HAP-1 (cell line): ENCODE measurements around the gene PEX14.

Source experiments
- DNase-seq, 2 experiments: peaks; one replicate each; pipeline ENCODE4 v3.0.0-alpha.2; 2016 to 2020; ENCODE audit warnings: low spot score in 2 of 2
- H3K27me3 ChIP-seq: fragments of 250-450 bp; sonication (Bioruptor Pico); 2 replicates; pipeline ENCODE4 v1.5.1; 2020; ENCODE audit warnings: low read depth, mild to moderate bottlenecking, moderate library complexity
- H3K36me3 ChIP-seq: fragments of 250-450 bp; sonication (Bioruptor Pico); replicated peaks from 2 replicates; pipeline ENCODE4 v1.5.1; 2020; ENCODE audit warnings: mild to moderate bottlenecking
- H3K4me1 ChIP-seq: fragments of 250-450 bp; sonication (Bioruptor Pico); 2 replicates; pipeline ENCODE4 v1.5.1; 2020; ENCODE audit warnings: mild to moderate bottlenecking
- H3K4me3 ChIP-seq: fragments of 250-450 bp; sonication (Bioruptor Pico); 2 replicates; pipeline ENCODE4 v1.5.1; 2020; ENCODE audit warnings: mild to moderate bottlenecking, moderate library complexity
- H3K9me3 ChIP-seq: fragments of 250-450 bp; sonication (Bioruptor Pico); 2 replicates; pipeline ENCODE4 v1.5.1; 2020; ENCODE audit warnings: mild to moderate bottlenecking, moderate library complexity
- in situ Hi-C: fragments of 300-500 bp; cut with MboI; formaldehyde crosslinking; loops from 3 replicates; pipeline ENCODE4 v1.14.3; 2020; ENCODE audit warnings: low sequenced_read_pairs, inconsistent platforms, mixed read lengths

PEX14 gene

DNA sequence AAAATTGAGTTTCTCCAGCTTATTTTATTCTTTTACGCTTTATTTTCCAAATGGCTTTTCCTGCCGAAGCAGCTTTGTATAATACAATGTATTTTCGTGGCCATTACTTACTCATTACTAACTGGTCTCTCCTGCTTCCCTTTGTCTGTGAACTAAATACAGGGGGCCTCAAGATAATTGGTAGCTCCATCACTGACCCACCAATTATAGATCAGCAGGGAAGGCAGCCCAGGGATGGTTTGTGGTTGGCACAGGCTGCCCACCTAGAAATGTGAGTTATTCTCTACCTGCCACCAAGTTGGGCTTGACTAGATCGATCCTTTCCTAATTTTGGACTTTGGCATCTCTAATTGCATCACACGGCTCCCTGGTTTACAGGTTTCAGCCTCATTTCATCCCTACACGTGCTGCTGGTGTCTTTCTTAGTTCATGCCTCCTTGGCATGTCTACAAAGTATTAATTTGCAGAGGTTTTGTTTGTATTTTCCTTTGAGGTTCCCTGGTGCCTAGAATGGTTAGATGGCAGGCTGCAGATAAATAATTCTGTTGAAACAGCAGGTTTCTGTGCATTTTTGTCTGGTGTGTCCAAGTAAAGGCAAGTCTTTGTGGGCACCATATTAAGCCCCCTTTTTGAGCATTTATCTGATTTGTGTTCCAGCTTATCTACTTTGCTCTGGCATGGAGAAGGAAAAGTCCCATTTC, 35.2 kb downstream of the PEX14 start:
- no peak for DNase-seq
- no peak overlapping the region for H3K4me3 ChIP-seq
- H3K9me3 ChIP-seq: no peaks in the 10 kb centered on the region; the same call in 1 of the 2 replicates
- H3K27me3 ChIP-seq: no peaks in the 10 kb centered on the region
- H3K36me3 ChIP-seq: no peaks in the 10 kb centered on the region; the same call in 1 of the 2 replicates
- H3K4me1 ChIP-seq: peaks cover 14% of the 10 kb centered on the region
- in situ Hi-C loops: loop anchor here (10.0 kb wide), 1 partner anchor 355 kb away; no protein-coding TSS in a partner anchor

DNA sequence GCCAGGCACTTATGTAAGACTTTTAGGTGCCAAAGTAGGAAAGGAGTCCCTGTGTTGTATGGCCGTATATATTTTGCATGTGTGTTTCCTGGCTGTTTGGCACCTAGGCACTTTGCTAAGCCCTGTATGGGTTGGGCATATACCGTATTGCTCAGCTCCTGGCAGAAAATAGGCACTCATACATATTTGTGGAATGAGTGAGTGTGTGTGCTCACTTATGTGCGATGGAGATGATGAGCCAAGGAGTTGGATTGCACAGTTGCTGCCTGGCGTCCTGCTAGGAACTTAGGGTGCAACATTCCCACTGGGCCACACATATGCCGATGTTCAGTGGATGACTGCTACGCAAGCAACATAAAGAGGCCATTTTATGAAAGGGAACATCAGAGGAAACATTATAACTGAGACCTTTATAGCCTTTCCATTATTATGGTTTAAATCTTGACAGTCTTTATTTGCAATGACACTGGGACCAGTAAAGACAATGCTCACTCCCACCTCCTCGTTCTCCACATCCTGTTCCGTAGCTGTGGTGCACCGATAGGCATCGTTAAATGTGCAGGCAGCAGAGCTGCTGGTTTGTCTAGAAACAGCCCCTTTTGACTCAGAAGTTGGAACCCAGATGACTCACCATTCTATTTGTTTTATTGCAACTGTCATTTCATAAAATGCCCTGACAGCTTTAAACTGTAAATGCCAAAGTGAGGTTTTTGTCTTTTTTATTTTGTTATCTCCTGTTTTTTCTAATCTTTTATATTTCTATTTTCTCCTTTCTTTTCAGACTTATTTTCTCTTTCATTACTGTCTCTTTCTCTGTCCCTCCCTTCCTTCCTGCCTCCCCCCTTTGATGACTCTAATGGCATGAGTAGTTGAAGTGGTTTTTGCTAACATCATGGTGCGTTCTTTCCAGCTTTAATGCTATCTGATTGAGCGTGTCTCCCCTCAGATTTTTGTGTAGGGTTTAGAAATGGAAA, 36.1 kb downstream of the PEX14 start:
- no peak for DNase-seq
- no peak overlapping the region for H3K4me3 ChIP-seq
- H3K36me3 ChIP-seq: no peaks in the 10 kb centered on the region; the same call in 1 of the 2 replicates
- no peaks in the 10 kb centered on the region for H3K27me3 ChIP-seq
- H3K4me1 ChIP-seq: peaks cover 14% of the 10 kb centered on the region
- in situ Hi-C loops: no loop called here
- no peaks in the 10 kb centered on the region; the same call in 1 of the 2 replicates for H3K9me3 ChIP-seq

DNA sequence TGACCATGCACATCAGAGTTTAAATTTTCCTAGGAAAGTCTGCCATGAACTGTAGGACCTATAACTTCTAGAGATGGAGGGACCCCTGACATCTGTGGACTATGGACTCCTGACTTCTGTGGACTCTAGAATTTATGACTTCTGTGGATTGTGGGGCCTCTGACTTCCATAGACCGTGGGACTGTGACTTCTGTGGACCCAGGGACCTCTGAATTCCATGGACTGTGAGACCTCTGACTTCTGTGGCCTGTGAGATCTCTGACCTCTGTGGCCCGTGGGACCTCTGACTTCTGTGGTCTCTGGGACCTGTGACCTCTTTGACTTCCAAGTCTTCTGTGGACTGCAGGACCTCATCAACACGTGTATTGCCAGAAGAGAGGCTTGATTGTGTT, 36.7 kb downstream of the PEX14 start:
- DNase-seq: no peak
- no peaks in the 10 kb centered on the region; the same call in 1 of the 2 replicates for H3K36me3 ChIP-seq
- no peaks in the 10 kb centered on the region; the same call in 1 of the 2 replicates for H3K9me3 ChIP-seq
- peaks cover 14% of the 10 kb centered on the region for H3K4me1 ChIP-seq
- in situ Hi-C loops: no loop called here
- no peak overlapping the region for H3K4me3 ChIP-seq
- H3K27me3 ChIP-seq: no peaks in the 10 kb centered on the region

DNA sequence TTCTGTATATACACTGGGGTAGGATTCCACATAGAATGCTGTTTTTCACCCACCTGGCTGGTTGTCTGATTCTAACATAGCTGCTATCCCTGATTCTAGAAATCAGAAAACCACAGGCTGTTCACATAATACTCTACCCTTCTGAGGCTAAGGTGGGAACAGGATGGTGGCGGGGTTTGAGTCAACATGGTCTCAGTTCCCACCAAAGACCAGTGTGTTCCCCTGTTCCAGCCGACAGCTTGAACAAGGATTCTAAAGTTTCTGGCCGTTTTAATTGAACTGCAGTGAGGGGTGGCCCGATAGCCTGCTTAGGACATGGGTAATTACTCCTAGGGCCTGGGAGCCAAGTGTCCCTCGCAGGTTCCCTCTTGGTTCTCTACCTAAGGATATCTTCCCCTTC, 38.4 kb downstream of the PEX14 start:
- no peak for DNase-seq
- in situ Hi-C loops: no loop called here
- no peaks in the 10 kb centered on the region for H3K9me3 ChIP-seq
- H3K36me3 ChIP-seq: no peaks in the 10 kb centered on the region
- no peak overlapping the region for H3K4me3 ChIP-seq
- H3K27me3 ChIP-seq: no peaks in the 10 kb centered on the region
- H3K4me1 ChIP-seq: peaks cover 6% of the 10 kb centered on the region

DNA sequence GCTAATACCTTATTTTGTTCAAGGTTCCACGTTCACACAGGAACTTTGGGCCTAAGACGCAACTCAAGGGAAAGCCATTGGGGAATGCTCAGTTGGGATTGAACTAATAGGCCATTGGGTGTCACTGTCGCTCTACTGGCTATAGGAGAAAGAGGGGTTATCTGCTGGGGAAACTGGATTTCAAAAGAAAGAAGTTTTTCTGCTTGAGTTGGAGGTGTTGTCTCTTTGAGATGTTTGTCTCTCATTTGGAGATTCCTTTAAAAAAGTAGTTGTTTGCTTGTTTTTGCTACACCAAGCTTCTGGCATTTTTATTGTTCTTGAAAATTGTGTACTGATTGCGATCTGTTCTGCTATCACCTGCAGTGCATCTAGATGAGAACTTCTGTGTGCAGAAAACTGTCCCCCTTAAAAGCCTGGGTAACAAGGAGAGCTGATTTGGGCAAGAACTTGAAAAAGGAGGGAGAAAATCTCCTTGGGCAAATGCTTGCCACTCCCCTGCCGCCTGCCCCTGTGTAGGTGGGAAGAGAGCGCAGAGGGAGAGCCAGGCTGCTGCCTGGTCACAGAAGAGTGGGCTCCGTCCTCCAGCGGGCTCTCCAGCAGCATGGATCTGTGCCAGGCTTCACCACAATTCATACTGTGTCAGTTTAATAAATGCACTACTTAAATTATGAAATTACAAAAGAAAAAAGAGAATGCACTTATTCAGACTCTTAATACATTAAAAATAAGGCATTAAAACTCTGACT, 39.9 kb downstream of the PEX14 start:
- in situ Hi-C loops: no loop called here
- Histone ChIP-seq H3K9me3 (no peaks in the 10 kb centered on the region), H3K27me3 (no peaks in the 10 kb centered on the region), H3K4me3 (no peak overlapping the region), H3K4me1 (peaks cover 6% of the 10 kb centered on the region), H3K36me3 (no peaks in the 10 kb centered on the region)
- DNase-seq: no peak

DNA sequence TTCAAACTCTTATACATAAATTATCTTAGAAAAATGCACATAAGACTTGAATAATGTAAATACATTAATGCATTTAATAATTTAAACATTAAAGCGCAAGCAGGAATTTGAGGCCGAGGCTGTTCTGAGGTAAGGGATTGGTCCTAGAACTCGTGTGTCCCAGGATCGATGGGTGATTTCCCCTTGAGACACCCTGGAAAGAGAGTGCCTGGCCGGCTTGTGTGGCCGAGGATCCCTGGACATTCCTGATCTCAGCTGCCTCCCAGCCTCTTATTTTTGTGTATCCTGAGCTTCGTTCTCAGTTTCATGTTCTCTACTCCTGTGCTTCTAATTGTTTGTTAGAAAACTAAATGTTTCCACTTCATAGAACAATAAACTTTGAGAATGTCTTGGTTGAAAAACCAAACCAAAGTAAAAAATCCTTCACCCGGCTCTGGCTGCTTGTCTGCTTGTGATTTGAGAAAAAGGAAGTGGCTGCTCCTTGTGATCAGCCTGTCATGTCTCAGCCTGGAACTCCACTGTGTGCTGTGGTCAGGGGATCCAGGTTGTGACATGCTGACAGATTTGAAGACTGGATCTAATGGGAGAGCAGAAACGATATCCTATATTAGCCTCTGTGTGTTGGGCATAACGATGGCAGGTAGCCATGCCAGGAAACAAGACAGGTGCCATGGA, 40.7 kb downstream of the PEX14 start:
- H3K27me3 ChIP-seq: no peaks in the 10 kb centered on the region
- DNase-seq: no peak
- in situ Hi-C loops: no loop called here
- no peak overlapping the region for H3K4me3 ChIP-seq
- no peaks in the 10 kb centered on the region for H3K9me3 ChIP-seq
- peaks cover 6% of the 10 kb centered on the region for H3K4me1 ChIP-seq
- no peaks in the 10 kb centered on the region; the same call in 1 of the 2 replicates for H3K36me3 ChIP-seq

DNA sequence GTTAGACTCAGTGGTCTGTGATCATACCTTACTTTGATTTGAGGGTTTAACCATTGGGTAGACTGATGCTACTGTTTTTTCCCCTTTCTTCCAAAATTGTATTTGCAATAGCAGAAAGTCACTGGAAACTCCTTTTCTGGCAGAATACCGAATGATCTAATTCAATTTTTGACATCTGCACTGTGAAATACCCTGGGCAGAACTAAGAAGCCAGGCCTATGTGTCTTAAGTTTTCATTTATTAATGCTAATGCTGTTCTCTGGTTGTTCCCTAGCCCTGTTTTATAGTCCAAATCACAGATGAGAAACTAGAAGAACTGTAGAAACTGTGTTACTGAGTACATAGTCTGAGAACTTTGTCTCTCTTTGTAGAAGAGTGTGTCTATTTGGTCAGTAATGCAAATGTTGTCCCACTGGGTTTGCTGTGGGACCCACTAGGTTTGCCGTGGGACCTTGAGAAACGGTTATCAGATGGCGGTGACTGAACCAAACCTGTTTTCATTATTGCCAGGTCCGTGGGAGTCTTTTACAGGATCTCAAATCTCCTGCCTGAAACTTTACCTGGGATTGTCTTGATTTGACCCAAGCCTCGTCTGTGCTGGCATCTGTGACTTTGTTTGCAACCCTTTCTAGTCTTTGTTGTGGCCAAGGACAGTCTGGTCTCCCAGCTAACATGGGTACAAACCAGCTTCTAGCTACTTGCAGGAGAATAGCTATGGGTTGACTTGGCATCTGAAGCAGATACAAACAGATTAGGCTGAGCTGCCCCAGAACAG, 41.4 kb downstream of the PEX14 start:
- H3K36me3 ChIP-seq: no peaks in the 10 kb centered on the region; the same call in 1 of the 2 replicates
- no peak for DNase-seq
- H3K27me3 ChIP-seq: no peaks in the 10 kb centered on the region
- H3K9me3 ChIP-seq: no peaks in the 10 kb centered on the region
- H3K4me1 ChIP-seq: no peaks in the 10 kb centered on the region; the same call in none of the 2 replicates
- no peak overlapping the region for H3K4me3 ChIP-seq
- in situ Hi-C loops: no loop called here

DNA sequence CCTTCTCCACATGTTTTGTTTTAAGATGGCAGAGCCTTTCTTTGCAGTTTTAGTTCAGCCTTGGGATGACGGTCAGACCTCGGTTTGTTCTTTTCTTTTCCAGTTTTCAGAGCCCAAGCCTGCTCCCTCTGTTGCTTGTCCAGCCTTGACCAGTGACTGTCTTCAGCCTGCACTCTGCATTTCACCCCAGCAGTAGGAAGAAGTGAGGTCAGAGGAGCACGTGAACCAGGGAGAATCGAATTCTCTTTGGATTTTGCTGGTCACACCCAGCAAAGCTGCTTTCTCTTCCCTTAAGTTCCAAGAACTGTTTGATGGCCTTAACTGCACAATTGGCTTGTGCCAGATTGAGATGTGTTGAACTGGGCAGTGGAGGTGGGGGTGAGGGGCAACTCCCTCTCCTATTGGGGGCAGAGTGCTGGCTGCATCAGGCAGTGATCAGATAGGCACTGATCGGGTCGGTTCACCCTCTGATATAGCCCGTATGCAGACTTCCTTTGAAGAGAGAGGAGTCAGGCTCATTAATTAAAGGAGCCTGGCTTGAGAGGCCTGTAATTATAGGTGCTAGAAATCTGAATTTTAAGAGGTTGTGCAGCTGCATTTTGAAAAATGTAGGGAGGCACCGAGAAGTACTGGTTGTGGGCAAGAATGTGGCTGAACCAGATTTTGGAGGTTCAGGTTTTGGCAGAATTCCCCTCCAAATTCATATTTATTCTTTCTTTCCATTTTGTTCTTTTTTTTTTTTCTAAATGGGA, 42.4 kb downstream of the PEX14 start:
- Histone ChIP-seq H3K4me1 (no peaks in the 10 kb centered on the region; the same call in none of the 2 replicates), H3K9me3 (no peaks in the 10 kb centered on the region), H3K36me3 (peaks cover 3% of the 10 kb centered on the region; the same call in 1 of the 2 replicates), H3K4me3 (no peak overlapping the region), H3K27me3 (no peaks in the 10 kb centered on the region)
- in situ Hi-C loops: no loop called here
- DNase-seq: no peak

DNA sequence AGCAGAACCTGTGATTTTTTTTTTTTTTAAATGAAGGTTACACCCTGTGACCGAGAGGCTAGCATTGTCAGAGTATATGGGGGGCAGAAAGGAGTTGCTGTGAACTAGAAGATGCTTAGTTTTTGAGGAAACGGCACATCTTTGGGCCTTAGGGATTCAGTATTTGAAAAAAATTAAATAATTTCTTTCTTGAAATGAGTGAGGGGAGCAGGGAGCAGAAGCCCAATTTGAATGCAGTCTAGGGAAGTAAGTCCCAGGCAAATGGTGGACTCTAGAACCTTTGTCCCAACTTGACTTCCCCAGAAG, 42.9 kb downstream of the PEX14 start:
- H3K4me1 ChIP-seq: no peaks in the 10 kb centered on the region; the same call in none of the 2 replicates

DNA sequence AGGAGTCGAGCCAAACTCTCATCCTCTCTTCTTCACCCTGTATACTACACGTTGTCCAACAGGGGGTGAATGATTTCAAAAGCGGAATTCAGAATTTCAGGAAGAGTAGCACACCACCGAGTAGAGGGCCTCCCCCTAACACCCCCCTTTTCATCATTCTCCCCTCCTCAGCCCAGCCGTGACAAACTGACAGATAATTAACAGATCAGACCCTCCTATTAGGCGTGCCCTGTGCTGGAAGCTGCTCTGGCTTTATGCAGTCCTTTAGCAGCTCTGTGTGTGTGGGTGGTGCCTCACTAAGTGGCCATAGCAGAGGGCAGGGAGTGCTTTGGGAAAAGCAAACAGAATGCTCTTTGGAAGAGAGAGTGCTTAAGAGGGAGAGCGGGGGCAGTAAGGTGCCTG, 44.3 kb downstream of the PEX14 start:
- no peak for DNase-seq
- H3K4me3 ChIP-seq: no peak overlapping the region
- in situ Hi-C loops: no loop called here
- peaks cover 3% of the 10 kb centered on the region; the same call in 1 of the 2 replicates for H3K36me3 ChIP-seq
- H3K4me1 ChIP-seq: no peaks in the 10 kb centered on the region; the same call in none of the 2 replicates
- H3K9me3 ChIP-seq: no peaks in the 10 kb centered on the region
- H3K27me3 ChIP-seq: no peaks in the 10 kb centered on the region

More for the DNA sequence above, 42.9 kb downstream of the PEX14 start:
- Histone ChIP-seq H3K4me3 (no peak overlapping the region), H3K36me3 (peaks cover 3% of the 10 kb centered on the region; the same call in 1 of the 2 replicates), H3K27me3 (no peaks in the 10 kb centered on the region), H3K9me3 (no peaks in the 10 kb centered on the region)
- in situ Hi-C loops: no loop called here
- DNase-seq: no peak

DNA sequence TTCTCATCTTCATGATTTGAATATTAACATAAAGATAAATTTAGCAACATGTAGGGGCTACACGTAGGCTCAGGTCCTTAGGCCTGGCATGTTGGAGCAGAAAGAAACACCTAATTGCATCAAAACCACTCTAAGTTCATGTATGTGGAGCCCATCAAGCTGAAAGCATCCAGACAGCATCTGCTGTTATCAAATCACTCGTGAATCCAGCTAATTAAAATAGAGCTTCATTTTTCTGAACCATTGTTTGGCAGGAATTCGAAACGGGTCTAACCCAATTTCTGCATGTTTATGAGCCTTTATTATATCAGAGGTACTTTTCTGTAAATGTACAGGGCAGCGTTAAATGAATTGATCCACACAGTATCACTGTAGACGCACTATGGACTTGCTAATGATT, 45.7 kb downstream of the PEX14 start:
- H3K27me3 ChIP-seq: no peaks in the 10 kb centered on the region
- no peak overlapping the region for H3K4me3 ChIP-seq
- in situ Hi-C loops: no loop called here
- peaks cover 3% of the 10 kb centered on the region; the same call in 1 of the 2 replicates for H3K36me3 ChIP-seq
- H3K9me3 ChIP-seq: no peaks in the 10 kb centered on the region
- no peak for DNase-seq
- H3K4me1 ChIP-seq: no peaks in the 10 kb centered on the region; the same call in none of the 2 replicates

DNA sequence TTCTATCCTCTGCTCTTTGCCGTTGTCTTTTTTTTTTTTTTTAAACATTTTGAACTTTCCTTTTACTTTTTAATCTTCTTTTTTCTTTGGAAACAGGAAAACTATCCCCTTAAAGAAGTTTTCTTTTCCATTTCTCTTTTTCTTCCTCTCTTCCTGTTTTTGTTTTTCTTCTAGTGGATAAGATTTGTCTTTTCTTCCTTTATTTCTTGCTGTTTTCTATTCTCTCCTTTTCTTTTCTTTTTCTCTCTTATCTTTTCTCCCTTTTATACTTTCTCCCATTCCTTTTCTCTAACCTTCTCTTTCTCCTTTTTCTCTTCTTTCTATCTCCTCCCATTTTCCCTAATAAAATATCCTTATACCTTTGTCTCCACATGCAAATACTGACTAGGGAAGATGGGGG, 46.2 kb downstream of the PEX14 start:
- no peak for DNase-seq
- in situ Hi-C loops: no loop called here
- Histone ChIP-seq H3K27me3 (no peaks in the 10 kb centered on the region), H3K9me3 (no peaks in the 10 kb centered on the region), H3K4me3 (no peak overlapping the region), H3K36me3 (peaks cover 3% of the 10 kb centered on the region; the same call in 1 of the 2 replicates), H3K4me1 (no peaks in the 10 kb centered on the region; the same call in none of the 2 replicates)
